HUDEP-2 (cell line): Measurements from ENCODE around the gene ELOVL7.
"Not testable (repeated sequence)": the region's sequence is repeated elsewhere in the genome, so short reads cannot be mapped to it uniquely, and the experiment has no call there.

Source experiments
- DNase-seq, 76 experiments: peaks; one replicate each; lab custom pipeline; 2025; ENCODE audit not compliant: unreplicated experiment in 76 of 76; lab: John Stamatoyannopoulos, UW

The ELOVL7 gene

GRCh38 chr5:60843936-60844905, at the start of gene ELOVL7:
Gene ELOVL7, minus strand, starts transcription at chr5:60844269. Its CDS starts 56,872 bp downstream, at chr5:60787397.
- DNase-seq, result peak in 57 of 76 experiments; percentile 3 to 67 (median 37)

- no peak for DNase-seq
Measured at GRCh38 chr5:60893521-60893920, 49.5 kb upstream of the ELOVL7 start.

- no peak for DNase-seq
Measured at GRCh38 chr5:60891667-60892066, 47.6 kb upstream of the ELOVL7 start.

GRCh38 chr5:60888359-60889061, 44.4 kb upstream of the ELOVL7 start:
- no peak for DNase-seq

- no peak for DNase-seq
Measured at GRCh38 chr5:60887746-60888145, 43.7 kb upstream of the ELOVL7 start.

- no peak for DNase-seq
Measured at GRCh38 chr5:60887096-60887495, 43.0 kb upstream of the ELOVL7 start.

GRCh38 chr5:60886158-60886557, 42.1 kb upstream of the ELOVL7 start:
- DNase-seq, result no peak

GRCh38 chr5:60883229-60883628, 39.2 kb upstream of the ELOVL7 start:
- peak in 6 of 76 experiments; percentile 2 to 15 (median 8) for DNase-seq

- no peak for DNase-seq
Measured at GRCh38 chr5:60872892-60873291, 28.8 kb upstream of the ELOVL7 start.

GRCh38 chr5:60870857-60871256, 26.8 kb upstream of the ELOVL7 start:
- no peak for DNase-seq

- not testable (repeated sequence) for DNase-seq
Measured at GRCh38 chr5:60860572-60860971, 16.5 kb upstream of the ELOVL7 start.

- no peak for DNase-seq
Measured at GRCh38 chr5:60856066-60856465, 12.0 kb upstream of the ELOVL7 start.

- peak in 20 of 76 experiments; percentile 1 to 58 (median 17) for DNase-seq
Measured at GRCh38 chr5:60852940-60853339, 8.9 kb upstream of the ELOVL7 start.

GRCh38 chr5:60852317-60852716, 8.2 kb upstream of the ELOVL7 start:
- DNase-seq, result no peak

- DNase-seq, result no peak
Measured at GRCh38 chr5:60851626-60852025, 7.6 kb upstream of the ELOVL7 start.

- no peak for DNase-seq
Measured at GRCh38 chr5:60846298-60846697, 2.2 kb upstream of the ELOVL7 start.

- no peak for DNase-seq
Measured at GRCh38 chr5:60843386-60843935, 608 bp downstream of the ELOVL7 start.

GRCh38 chr5:60842871-60843385, 1.1 kb downstream of the ELOVL7 start:
- DNase-seq, result no peak

- no peak for DNase-seq
Measured at GRCh38 chr5:60841361-60841760, 2.7 kb downstream of the ELOVL7 start.

- no peak for DNase-seq
Measured at GRCh38 chr5:60836131-60836530, 7.9 kb downstream of the ELOVL7 start.

GRCh38 chr5:60835554-60835953, 8.5 kb downstream of the ELOVL7 start:
- DNase-seq, result no peak
